T follicular helper cell (primary cell): ENCODE results near the gene CFAP126.
"Not testable (repeated sequence)": the region's sequence is repeated elsewhere in the genome, so short reads cannot be mapped to it uniquely, and the experiment has no call there.

Experiments
- DNase-seq: peaks from one replicate; pipeline ENCODE4 v3.0.0-alpha.2; 2020; ENCODE audit warnings: low read depth

CFAP126 gene

GRCh38 chr1:161381707-161382106, 14.0 kb upstream of the CFAP126 start:
- no peak for DNase-seq

- DNase-seq = no peak
Observed at GRCh38 chr1:161379071-161379470, 11.4 kb upstream of the CFAP126 start.

GRCh38 chr1:161378014-161378413, 10.3 kb upstream of the CFAP126 start:
- no peak for DNase-seq

DNA sequence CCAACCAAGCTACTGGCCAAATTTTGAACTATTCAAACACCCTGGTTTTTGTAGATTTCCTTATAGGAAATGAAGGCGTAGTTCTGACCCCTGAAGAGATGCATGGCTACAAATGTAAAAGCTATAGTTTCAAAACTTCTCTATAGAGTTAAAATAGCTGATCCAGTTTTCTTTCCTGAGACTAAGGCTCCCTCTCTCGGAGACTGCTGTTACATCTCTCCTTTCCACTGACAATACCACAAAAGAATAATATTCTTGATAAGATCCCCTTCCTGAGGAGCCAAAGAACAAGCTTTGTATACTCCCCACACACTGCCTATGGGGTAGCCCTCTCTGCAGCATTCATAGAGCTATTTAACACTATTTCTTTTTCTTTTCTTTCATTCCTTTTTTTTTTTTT, 6.7 kb upstream of the CFAP126 start:
- no peak for DNase-seq

GRCh38 chr1:161373442-161373841, 5.8 kb upstream of the CFAP126 start:
- DNase-seq = no peak

DNA sequence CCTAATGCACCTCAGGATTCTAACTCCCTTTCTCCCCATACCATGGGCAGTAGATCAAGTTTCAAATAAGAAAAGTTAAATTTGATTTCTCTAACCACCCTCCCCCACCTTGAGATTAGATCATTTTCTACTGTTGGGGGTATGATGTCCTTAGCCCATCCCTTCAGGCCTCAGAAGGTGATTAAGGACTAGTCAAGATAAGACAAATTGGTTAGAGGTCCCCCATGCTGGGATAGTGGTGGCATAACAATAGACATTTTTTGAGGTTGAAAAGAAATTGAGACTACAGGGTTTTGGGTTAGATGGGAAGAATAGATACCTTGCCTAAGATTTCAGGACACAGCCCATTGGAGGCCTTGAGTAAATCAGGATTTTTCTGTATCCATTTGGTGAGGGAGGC, 2.5 kb downstream of the CFAP126 start:
- no peak for DNase-seq

DNA sequence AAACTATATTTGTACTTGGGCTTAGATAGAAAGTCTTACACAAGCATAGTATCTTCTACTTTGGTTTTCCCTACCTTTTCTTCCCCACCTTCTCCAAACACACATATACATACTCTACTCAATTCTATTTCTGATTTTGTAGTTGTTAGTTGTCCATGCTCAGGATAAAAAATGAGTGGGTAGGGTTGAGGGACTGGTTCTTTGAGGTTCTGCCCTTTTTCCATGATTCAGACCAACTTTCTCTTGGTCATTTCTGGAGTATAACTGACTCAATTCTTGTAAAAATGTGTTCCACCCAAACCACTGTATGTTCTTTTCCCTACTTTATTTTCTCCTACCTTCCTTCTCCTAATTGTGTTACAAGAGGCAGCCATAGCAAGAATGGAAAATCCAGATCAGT, 3.3 kb downstream of the CFAP126 start:
- DNase-seq = no peak

GRCh38 chr1:161359291-161359690, 8.4 kb downstream of the CFAP126 start:
- DNase-seq = no peak

- no peak for DNase-seq
Observed at GRCh38 chr1:161357073-161357472, 10.6 kb downstream of the CFAP126 start.

DNA sequence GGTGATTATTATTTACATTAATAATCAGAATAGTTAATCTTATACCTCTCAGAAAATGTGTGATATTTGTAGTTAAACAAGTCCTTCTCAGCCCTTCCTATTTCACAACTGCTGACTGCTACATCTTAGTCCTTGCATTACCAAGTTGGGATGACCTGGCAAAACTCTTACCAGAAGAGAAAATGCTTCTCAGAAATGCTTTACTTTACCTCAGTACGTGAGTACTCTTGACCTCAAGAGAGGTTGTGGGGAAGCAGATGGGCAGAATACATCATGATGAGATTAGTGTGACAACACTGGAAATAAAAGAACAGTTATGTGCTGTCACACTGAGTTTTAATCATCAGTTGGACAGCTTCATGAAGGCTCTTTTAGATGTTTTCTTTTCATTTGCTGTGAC, 16.2 kb downstream of the CFAP126 start:
- no peak for DNase-seq

DNA sequence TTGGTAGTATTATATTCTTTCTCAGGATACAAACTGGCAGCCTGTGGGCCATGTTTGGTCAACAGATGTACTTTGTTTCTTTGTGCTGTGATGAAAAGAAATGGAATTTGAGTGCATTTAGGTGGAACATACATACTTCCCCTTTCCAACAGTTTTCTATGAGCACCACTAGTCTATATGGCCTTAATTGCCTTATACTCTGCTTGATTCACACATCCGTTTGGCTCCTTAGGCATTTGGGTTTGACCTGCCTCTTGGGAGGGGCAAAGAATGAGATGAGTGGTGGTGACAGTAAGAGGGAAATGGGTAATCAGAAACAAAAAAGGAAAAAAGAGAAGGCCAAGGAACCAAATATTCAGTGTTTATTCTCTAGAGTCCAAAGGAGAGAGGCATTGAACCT, 17.0 kb downstream of the CFAP126 start:
- DNase-seq = no peak

DNA sequence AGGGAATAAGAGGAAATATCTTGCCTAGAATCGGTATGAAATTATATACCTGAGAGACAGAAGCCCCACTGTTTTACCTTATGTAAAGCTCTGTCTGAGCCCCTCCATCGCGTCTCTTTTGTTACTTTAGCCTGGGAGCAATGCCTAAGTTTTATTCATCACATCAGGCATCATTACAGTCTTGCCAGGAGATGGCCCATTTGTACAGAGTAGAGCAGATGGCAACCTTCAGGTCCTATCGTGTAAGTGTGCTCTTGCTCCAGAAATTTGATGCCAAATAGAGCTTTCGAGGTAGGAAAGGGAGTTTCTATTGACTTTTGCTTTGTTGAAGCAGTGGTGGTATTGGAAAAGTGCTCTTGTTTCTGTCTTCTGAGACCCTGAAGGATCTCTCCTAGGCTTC, 24.9 kb downstream of the CFAP126 start:
- no peak for DNase-seq

GRCh38 chr1:161342177-161342576, 25.5 kb downstream of the CFAP126 start:
- DNase-seq = no peak

DNA sequence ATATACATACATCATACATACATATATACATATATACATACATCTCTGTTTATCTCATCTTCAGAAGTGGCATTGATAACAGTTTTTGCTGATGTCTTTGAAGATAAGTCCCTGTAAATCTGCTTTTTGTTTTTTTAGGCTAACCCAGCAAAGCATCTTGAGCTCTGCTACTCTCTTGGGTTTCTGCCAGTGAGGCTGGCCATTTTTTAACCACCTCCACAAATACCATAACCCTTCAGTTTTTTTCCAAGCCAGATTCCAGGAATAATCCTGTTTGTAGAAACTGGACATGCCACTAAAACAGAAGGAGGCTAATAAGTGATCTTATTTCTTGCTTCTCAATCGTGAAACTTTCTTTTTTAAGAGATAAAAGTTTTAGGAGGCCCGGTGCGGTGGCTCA, 31.9 kb downstream of the CFAP126 start:
- no peak for DNase-seq

DNA sequence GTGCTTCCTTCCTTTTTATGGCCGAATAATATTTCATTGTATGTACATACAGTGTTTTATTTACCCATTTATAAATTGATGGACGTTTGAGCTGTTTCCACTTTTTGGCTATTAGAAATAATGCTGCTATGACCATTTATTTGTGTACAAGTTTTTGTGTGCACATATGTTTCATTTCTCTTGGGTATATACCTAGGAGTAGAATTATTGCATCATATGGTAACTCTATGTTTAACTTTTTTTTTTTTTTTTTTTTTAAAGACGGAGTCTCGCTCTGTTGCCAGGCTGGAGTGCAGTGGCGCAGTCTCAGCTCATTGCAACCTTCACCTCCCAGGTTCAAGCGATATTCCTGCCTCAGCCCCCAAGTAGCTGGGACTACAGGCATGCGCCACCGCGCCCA, 34.5 kb downstream of the CFAP126 start:
- no peak for DNase-seq

- DNase-seq = no peak
Observed at GRCh38 chr1:161330346-161330745, 37.3 kb downstream of the CFAP126 start.

DNA sequence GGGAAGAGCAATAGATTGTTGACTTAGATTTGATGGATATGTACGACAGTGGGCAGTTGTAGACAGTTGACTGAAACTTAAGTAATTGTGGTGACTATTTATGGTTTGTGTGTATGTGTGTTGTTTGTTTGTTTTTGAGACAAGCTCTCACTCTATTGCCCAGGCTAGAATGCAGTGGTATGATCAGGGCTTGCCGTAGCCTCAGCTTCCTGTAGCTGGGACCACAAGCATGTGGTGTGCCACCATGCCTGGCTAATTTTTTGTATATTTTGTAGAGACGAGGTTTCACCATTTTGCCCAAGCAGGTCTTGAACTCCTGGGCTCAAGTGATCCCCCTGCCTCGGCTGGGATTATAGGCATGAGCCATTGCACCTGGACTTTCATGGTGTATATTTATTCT, 43.7 kb downstream of the CFAP126 start:
- no peak for DNase-seq

GRCh38 chr1:161315841-161316674, 51.6 kb downstream of the CFAP126 start:
- DNase-seq = not testable (repeated sequence)
